Liver (tissue), 9 donors: ENCODE results near the gene GORAB. TPM values are rescaled to one million over a fixed set of nuclear protein-coding genes. Genes with fewer than 3 reads are reported as not detected.

ENCODE experiments used
- DNase-seq: peaks from one replicate; pipeline ENCODE4 v3.0.0-alpha.2; 2017; ENCODE audit warnings: low spot score
- H3K27ac ChIP-seq, 2 donors: one replicate each; pipeline ENCODE4 v1.7.0; 2013; ENCODE audit warnings: inconsistent platforms in 2 of 2, low read length in 2 of 2, control low read depth in 1 of 2, low read depth in 1 of 2, mild to moderate bottlenecking in 1 of 2
- H3K27me3 ChIP-seq, 4 donors: one replicate each; pipeline versions ENCODE4 v1.6.1 to v1.7.0; 2013; ENCODE audit warnings: low read length in 3 of 4, inconsistent platforms in 1 of 4, mild to moderate bottlenecking in 1 of 4, moderate library complexity in 1 of 4; ENCODE audit not compliant: control insufficient read depth in 4 of 4, insufficient read depth in 4 of 4
- H3K36me3 ChIP-seq, 4 donors: one replicate each; pipeline versions ENCODE4 v1.6.1 to v1.7.0; 2013; ENCODE audit warnings: low read length in 3 of 4, mild to moderate bottlenecking in 3 of 4, low read depth in 1 of 4, moderate library complexity in 1 of 4; ENCODE audit not compliant: control insufficient read depth in 4 of 4, insufficient read depth in 3 of 4
- H3K4me1 ChIP-seq, 4 donors: one replicate each; pipeline versions ENCODE4 v1.6.1 to v1.7.0; 2013; ENCODE audit warnings: low read length in 3 of 4, mild to moderate bottlenecking in 3 of 4, moderate library complexity in 1 of 4; ENCODE audit not compliant: control insufficient read depth in 4 of 4, insufficient read depth in 4 of 4
- H3K4me3 ChIP-seq, 3 donors: one replicate each; pipeline versions ENCODE4 v1.6.1 to v1.7.0; 2013; ENCODE audit warnings: low read length in 3 of 3, control low read depth in 1 of 3, low read depth in 1 of 3, mild to moderate bottlenecking in 1 of 3
- H3K9ac ChIP-seq, 2 donors: one replicate each; pipeline ENCODE4 v1.7.0; 2013; ENCODE audit warnings: low read length in 2 of 2, mild to moderate bottlenecking in 2 of 2, moderate library complexity in 2 of 2, control low read depth in 1 of 2, low read depth in 1 of 2
- H3K9me3 ChIP-seq, 4 donors: one replicate each; pipeline versions ENCODE4 v1.6.1 to v1.7.0; 2013; ENCODE audit warnings: low read length in 3 of 4; ENCODE audit not compliant: control insufficient read depth in 4 of 4
- ATF3 ChIP-seq: IDR thresholded peaks from 2 replicates; pipeline ENCODE4 v1.6.1; 2016; ENCODE audit warnings: antibody characterized with exemption
- CTCF ChIP-seq: fragments of 150-350 bp; IDR thresholded peaks from 2 replicates; pipeline ENCODE4 v1.5.1; 2017; ENCODE audit warnings: improper control_type of control experiment, low read depth, low read length; ENCODE audit not compliant: missing input control
- EGR1 ChIP-seq, 2 donors: IDR thresholded peaks; 2 replicates each; pipeline ENCODE4 v1.6.1; 2016 to 2018; ENCODE audit warnings: antibody characterized with exemption in 2 of 2, low read depth in 2 of 2
- FOXA1 ChIP-seq: IDR thresholded peaks from 2 replicates; pipeline ENCODE4 v1.6.1; 2016; ENCODE audit warnings: antibody characterized with exemption
- FOXA2 ChIP-seq: IDR thresholded peaks from 2 replicates; pipeline ENCODE4 v1.6.1; 2016; ENCODE audit warnings: antibody characterized with exemption
- GABPA ChIP-seq, 2 donors: IDR thresholded peaks in 1 of 2; conservative IDR thresholded peaks in 1 of 2; 2 replicates each; pipeline ENCODE4 v1.6.1; 2016; ENCODE audit warnings: antibody characterized with exemption in 2 of 2, mild to moderate bottlenecking in 1 of 2, moderate library complexity in 1 of 2
- HNF4A ChIP-seq, 2 donors: conservative IDR thresholded peaks; 2 replicates each; pipeline ENCODE4 v1.6.1; 2016; ENCODE audit warnings: antibody characterized with exemption in 2 of 2, mild to moderate bottlenecking in 2 of 2
- HNF4G ChIP-seq: IDR thresholded peaks from 2 replicates; pipeline ENCODE4 v1.6.1; 2016; ENCODE audit warnings: antibody characterized with exemption
- JUND ChIP-seq, 2 donors: IDR thresholded peaks; 2 replicates each; pipeline ENCODE4 v1.6.1; 2016; ENCODE audit warnings: antibody characterized with exemption in 2 of 2
- MAX ChIP-seq: IDR thresholded peaks from 2 replicates; pipeline ENCODE4 v1.6.1; 2016; ENCODE audit warnings: antibody characterized with exemption
- RAD21 ChIP-seq, 2 donors: IDR thresholded peaks; 2 replicates each; pipeline ENCODE4 v1.6.1; 2016; ENCODE audit warnings: antibody characterized with exemption in 2 of 2, mild to moderate bottlenecking in 2 of 2
- RXRA ChIP-seq, 2 donors: IDR thresholded peaks; 2 replicates each; pipeline ENCODE4 v1.6.1; 2017 to 2018; ENCODE audit warnings: antibody characterized with exemption in 2 of 2, mild to moderate bottlenecking in 1 of 2
- SP1 ChIP-seq: IDR thresholded peaks from 2 replicates; pipeline ENCODE4 v1.6.1; 2018; ENCODE audit warnings: antibody characterized with exemption, mild to moderate bottlenecking
- TAF1 ChIP-seq: conservative IDR thresholded peaks from 2 replicates; pipeline ENCODE4 v1.6.1; 2016; ENCODE audit warnings: antibody characterized with exemption, mild to moderate bottlenecking
- YY1 ChIP-seq: IDR thresholded peaks from 2 replicates; pipeline ENCODE4 v1.6.1; 2016; ENCODE audit warnings: antibody characterized with exemption, mild to moderate bottlenecking
- ZBTB33 ChIP-seq: IDR thresholded peaks from 2 replicates; pipeline ENCODE4 v1.6.1; 2016; ENCODE audit warnings: antibody characterized with exemption
- WGBS: extraction: QIAGEN DNeasy Blood & Tissue Kit; methylation state at CpG from one replicate; pipeline ENCODE4 v1.1.7; 2013; 5-methylcytosine and 5-hydroxymethylcytosine counted together
- polyA plus RNA-seq, 2 donors: library from polyadenylated mRNA; stranded (reverse) in 1 of 2; unstranded in 1 of 2; fragments of 200-250 nt in 1 of 2; fragments of >200 nt in 1 of 2; fragmentation: Nextera tagmentation in 1 of 2; extraction: Ambion mirVana in 1 of 2; gene quantifications; one replicate each; pipeline versions ENCODE4 v1.2.1 to v1.2.3, GENCODE V29; 2013 to 2015
- total RNA-seq, 2 donors: library from RNA; depleted of rRNA; stranded (reverse); fragments of >200 nt; gene quantifications; one replicate each; pipeline ENCODE4 v1.2.3, GENCODE V29; 2014
- TF ChIP-seq, protein P1 (sequence below): IDR thresholded peaks from 2 replicates; pipeline ENCODE4 v1.6.1; 2016; ENCODE audit warnings: antibody characterized with exemption, mild to moderate bottlenecking
- donor health status: healthy.
- donor health status: healthy.
- donor health status: healthy.
- donor health status: healthy.
- donor health status: healthy.

The GORAB gene
- total and polyA plus RNA-seq, 4 donors: 4.0 to 11.1 (median 8.7) TPM

DNA sequence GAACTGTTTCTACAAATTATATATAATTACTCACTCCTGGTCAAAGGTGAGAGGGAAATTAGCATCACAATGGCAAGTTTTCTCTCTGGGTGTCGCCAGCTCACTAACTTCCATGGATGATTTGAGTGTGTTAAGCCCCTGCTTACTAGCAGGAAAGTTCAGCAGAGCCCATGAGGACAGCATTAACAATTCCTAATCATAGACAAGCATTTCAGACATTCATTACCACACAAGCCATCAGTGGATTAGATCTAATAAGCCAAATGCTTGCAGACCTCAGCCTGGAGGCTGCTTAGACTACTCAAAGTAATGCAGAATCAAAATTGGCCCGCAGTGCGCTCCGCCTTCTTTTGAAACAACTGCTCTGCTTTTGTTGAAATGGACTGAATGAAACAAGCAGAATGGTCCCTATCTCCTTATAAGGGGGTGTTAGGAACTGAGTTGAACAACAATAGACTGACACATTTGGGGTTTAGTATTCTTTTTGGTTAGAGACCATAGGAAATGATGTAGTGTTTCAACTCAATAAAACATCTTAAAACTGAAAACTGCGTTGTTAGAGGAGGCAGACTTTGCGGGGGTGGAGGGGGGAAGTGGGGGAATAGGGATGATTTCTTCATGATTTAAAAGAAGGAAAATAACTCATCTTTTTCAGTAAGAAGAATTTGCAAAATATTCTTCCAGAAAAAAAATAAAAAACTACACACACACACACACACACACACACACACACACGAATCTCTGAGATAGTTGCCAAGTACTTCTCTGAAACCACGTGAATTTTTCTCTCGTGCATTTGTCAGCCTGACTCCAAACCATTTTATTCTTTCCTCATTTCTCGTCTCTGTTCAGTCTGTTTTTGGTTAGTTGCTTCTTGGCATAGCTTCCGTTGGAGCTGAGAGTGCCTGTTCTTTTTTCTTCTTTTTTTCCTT lies 54.6 kb downstream of the GORAB start:
- Histone ChIP-seq H3K4me1 (no peaks in the 10 kb centered on the region), H3K9me3 (no peaks in the 10 kb centered on the region), H3K36me3 (no peaks in the 10 kb centered on the region), H3K27ac (no peak overlapping the region), H3K9ac (no peak overlapping the region), H3K4me3 (no peak overlapping the region), H3K27me3 (peaks cover 0 to 4% (median 1%) of the 10 kb centered on the region in 4 donors)
- DNase-seq: no peak
- no peak for TF ChIP-seq TAF1
- no peak for TF ChIP-seq MAX
- TF ChIP-seq RXRA (IDR thresholded peaks at IDR 0.05): no peak
- TF ChIP-seq ATF3: no peak
- no peak for TF ChIP-seq EGR1 (IDR thresholded peaks at IDR 0.05; ENCODE audit: low read depth in 2 of 2)
- no peak for TF ChIP-seq HNF4A (conservative IDR thresholded peaks at IDR 0.05)
- TF ChIP-seq, protein P1, sequence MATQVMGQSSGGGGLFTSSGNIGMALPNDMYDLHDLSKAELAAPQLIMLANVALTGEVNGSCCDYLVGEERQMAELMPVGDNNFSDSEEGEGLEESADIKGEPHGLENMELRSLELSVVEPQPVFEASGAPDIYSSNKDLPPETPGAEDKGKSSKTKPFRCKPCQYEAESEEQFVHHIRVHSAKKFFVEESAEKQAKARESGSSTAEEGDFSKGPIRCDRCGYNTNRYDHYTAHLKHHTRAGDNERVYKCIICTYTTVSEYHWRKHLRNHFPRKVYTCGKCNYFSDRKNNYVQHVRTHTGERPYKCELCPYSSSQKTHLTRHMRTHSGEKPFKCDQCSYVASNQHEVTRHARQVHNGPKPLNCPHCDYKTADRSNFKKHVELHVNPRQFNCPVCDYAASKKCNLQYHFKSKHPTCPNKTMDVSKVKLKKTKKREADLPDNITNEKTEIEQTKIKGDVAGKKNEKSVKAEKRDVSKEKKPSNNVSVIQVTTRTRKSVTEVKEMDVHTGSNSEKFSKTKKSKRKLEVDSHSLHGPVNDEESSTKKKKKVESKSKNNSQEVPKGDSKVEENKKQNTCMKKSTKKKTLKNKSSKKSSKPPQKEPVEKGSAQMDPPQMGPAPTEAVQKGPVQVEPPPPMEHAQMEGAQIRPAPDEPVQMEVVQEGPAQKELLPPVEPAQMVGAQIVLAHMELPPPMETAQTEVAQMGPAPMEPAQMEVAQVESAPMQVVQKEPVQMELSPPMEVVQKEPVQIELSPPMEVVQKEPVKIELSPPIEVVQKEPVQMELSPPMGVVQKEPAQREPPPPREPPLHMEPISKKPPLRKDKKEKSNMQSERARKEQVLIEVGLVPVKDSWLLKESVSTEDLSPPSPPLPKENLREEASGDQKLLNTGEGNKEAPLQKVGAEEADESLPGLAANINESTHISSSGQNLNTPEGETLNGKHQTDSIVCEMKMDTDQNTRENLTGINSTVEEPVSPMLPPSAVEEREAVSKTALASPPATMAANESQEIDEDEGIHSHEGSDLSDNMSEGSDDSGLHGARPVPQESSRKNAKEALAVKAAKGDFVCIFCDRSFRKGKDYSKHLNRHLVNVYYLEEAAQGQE: no peak
- no peak for TF ChIP-seq HNF4G
- no peak for TF ChIP-seq JUND (IDR thresholded peaks at IDR 0.05)
- TF ChIP-seq GABPA (IDR thresholded peaks at IDR 0.05 in 1 of 2, conservative IDR thresholded peaks at IDR 0.05 in 1 of 2): no peak
- no peak for TF ChIP-seq SP1
- TF ChIP-seq YY1: no peak
- no peak for TF ChIP-seq FOXA2
- TF ChIP-seq CTCF: no peak
- no peak for TF ChIP-seq FOXA1
- no peak for TF ChIP-seq RAD21 (IDR thresholded peaks at IDR 0.05)
- no peak for TF ChIP-seq ZBTB33
- WGBS: 48% methylated on average over 11 of the region's 11 CpGs
